ENCODE results near the gene OTUB2.

The OTUB2 gene

GRCh38 chr14:94026173-94026888 is at the start of gene OTUB2:
Gene OTUB2 (plus strand): TSS chr14:94026340. CDS start chr14:94026538, 198 bp downstream.
- no peak for TF ChIP-seq CTCF (conservative IDR thresholded peaks at IDR 0.05; ENCODE audit: low read length)
- H3K4me3 ChIP-seq (ENCODE audit: low read length) = peak within 1 kb of the TSS; percentile 60
- DNase-seq (ENCODE audit: low read depth) = peak; percentile 98

- no peak within 1 kb of the TSS for H3K4me3 ChIP-seq (ENCODE audit: low read length)
- DNase-seq (ENCODE audit: low read depth) = no peak
- no peak for TF ChIP-seq CTCF (conservative IDR thresholded peaks at IDR 0.05; ENCODE audit: low read length)
Observed at GRCh38 chr14:93976477-93977057, 49.6 kb upstream of the OTUB2 start, which contains the start of gene ASB2. Gene ASB2 (minus strand): TSS chr14:93976570. CDS start chr14:93964539, 12,031 bp downstream.

GRCh38 chr14:93977171-93977570 is 49.0 kb upstream of the OTUB2 start:
- TF ChIP-seq CTCF (conservative IDR thresholded peaks at IDR 0.05; ENCODE audit: low read length) = no peak
- H3K4me3 ChIP-seq (ENCODE audit: low read length) = no peak overlapping the region
- no peak for DNase-seq (ENCODE audit: low read depth)

GRCh38 chr14:93977790-93978581 is 48.2 kb upstream of the OTUB2 start:
- H3K4me3 ChIP-seq (ENCODE audit: low read length) = no peak overlapping the region
- TF ChIP-seq CTCF (conservative IDR thresholded peaks at IDR 0.05; ENCODE audit: low read length) = no peak
- no peak for DNase-seq (ENCODE audit: low read depth)

GRCh38 chr14:93978735-93979134 is 47.4 kb upstream of the OTUB2 start:
- no peak for DNase-seq (ENCODE audit: low read depth)
- no peak overlapping the region for H3K4me3 ChIP-seq (ENCODE audit: low read length)
- no peak for TF ChIP-seq CTCF (conservative IDR thresholded peaks at IDR 0.05; ENCODE audit: low read length)

- no peak overlapping the region for H3K4me3 ChIP-seq (ENCODE audit: low read length)
- TF ChIP-seq CTCF (conservative IDR thresholded peaks at IDR 0.05; ENCODE audit: low read length) = no peak
- no peak for DNase-seq (ENCODE audit: low read depth)
Observed at GRCh38 chr14:93980456-93981201, 45.5 kb upstream of the OTUB2 start.
